WI38 (cell line): Measurements from ENCODE around the gene RASA2.

Experiments used
- H3K4me3 ChIP-seq: 2 replicates; pipeline ENCODE4 v1.5.1; 2011; ENCODE audit warnings: low read depth, mild to moderate bottlenecking, control low read depth, low read length
- TF ChIP-seq, protein P1 (sequence below): IDR thresholded peaks from 2 replicates; pipeline ENCODE4 v1.5.1; 2012; ENCODE audit warnings: low read depth, mild to moderate bottlenecking, control low read depth, low read length

RASA2 gene, protein sequence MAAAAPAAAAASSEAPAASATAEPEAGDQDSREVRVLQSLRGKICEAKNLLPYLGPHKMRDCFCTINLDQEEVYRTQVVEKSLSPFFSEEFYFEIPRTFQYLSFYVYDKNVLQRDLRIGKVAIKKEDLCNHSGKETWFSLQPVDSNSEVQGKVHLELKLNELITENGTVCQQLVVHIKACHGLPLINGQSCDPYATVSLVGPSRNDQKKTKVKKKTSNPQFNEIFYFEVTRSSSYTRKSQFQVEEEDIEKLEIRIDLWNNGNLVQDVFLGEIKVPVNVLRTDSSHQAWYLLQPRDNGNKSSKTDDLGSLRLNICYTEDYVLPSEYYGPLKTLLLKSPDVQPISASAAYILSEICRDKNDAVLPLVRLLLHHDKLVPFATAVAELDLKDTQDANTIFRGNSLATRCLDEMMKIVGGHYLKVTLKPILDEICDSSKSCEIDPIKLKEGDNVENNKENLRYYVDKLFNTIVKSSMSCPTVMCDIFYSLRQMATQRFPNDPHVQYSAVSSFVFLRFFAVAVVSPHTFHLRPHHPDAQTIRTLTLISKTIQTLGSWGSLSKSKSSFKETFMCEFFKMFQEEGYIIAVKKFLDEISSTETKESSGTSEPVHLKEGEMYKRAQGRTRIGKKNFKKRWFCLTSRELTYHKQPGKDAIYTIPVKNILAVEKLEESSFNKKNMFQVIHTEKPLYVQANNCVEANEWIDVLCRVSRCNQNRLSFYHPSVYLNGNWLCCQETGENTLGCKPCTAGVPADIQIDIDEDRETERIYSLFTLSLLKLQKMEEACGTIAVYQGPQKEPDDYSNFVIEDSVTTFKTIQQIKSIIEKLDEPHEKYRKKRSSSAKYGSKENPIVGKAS

DNA sequence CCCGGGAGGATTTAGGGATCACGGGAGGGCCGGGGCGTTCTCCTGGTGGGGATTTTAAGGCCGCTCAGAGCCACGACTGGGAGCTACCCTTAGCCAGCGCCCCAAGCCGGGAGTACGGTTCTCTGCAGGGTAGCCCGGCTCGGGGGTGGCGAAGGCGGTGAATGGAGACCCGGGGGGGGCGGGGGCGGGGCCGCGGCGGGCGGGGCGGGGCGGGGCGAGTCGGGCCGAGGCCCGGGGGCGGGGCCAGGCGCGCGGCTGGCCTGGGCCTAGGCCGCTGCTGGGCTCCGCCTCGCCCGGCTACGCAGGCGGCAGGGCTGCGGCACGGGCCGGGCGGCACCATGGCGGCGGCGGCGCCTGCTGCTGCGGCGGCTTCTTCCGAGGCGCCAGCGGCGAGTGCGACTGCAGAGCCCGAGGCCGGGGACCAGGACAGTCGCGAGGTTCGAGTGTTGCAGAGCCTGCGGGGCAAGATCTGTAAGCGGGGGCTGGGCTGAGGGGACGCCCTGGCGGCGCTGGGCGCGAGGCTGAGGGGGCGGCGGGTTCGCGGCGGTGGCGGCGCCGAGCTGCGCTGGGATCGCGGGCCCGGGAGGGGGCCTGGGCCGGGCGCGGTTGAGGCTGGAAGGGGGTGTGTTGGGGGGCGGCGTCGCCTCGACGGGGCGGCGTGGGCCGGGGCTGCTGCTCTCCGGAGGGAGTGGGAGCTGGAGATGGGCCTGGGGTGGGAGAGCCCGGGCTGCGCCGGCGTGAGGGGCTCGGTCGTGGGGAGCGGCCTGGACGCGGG is at the start of gene RASA2:
Gene RASA2 (plus strand): TSS at position 282 of the 775 bp plus-strand sequence. CDS start 57 bp downstream, at position 339.
- TF ChIP-seq, protein P1, sequence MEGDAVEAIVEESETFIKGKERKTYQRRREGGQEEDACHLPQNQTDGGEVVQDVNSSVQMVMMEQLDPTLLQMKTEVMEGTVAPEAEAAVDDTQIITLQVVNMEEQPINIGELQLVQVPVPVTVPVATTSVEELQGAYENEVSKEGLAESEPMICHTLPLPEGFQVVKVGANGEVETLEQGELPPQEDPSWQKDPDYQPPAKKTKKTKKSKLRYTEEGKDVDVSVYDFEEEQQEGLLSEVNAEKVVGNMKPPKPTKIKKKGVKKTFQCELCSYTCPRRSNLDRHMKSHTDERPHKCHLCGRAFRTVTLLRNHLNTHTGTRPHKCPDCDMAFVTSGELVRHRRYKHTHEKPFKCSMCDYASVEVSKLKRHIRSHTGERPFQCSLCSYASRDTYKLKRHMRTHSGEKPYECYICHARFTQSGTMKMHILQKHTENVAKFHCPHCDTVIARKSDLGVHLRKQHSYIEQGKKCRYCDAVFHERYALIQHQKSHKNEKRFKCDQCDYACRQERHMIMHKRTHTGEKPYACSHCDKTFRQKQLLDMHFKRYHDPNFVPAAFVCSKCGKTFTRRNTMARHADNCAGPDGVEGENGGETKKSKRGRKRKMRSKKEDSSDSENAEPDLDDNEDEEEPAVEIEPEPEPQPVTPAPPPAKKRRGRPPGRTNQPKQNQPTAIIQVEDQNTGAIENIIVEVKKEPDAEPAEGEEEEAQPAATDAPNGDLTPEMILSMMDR = no peak

DNA sequence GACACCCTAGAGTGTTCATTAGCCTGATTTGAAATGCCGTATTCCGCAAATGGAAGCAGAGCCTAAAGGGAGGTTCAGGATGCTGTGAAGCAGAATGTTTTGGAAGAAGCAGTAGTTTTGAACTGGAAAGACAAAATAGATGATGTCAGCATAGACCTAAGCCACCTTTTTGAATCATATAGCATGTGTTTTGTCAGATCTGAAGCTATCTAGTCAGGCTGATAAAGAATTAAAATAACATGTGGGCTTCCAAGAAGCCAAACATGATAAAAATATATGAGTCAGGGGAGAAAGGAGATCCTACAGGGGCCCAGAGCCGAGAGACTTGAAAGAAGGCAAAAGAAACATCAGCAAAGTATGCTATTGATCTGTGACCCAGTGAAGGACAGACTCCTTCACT is 47.2 kb upstream of the RASA2 start:
- no peak overlapping the region for H3K4me3 ChIP-seq
- TF ChIP-seq, protein P1 = no peak

More for the DNA sequence above, at the start of gene RASA2:
- H3K4me3 ChIP-seq = peak within 1 kb of the TSS; percentile 71

DNA sequence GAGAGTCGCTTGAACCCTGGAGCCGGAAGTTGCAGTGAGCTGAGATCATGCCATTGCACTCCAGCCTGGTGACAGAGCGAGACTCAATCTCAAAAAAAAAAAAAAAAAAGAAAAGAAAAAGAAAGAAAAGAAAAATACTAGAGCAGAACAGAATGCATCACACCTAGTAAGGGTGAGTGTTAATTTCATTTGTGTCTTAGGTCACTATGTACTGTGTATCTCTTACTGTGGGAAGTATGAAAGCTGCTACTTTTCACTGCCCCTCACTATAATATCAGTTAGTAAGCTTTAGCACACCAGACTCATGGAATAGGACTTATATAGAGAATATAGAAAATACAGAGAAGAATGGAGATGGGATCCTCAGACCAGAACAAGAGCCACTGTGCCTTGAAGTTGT is 45.9 kb upstream of the RASA2 start:
- H3K4me3 ChIP-seq = no peak overlapping the region
- TF ChIP-seq, protein P1 = no peak

DNA sequence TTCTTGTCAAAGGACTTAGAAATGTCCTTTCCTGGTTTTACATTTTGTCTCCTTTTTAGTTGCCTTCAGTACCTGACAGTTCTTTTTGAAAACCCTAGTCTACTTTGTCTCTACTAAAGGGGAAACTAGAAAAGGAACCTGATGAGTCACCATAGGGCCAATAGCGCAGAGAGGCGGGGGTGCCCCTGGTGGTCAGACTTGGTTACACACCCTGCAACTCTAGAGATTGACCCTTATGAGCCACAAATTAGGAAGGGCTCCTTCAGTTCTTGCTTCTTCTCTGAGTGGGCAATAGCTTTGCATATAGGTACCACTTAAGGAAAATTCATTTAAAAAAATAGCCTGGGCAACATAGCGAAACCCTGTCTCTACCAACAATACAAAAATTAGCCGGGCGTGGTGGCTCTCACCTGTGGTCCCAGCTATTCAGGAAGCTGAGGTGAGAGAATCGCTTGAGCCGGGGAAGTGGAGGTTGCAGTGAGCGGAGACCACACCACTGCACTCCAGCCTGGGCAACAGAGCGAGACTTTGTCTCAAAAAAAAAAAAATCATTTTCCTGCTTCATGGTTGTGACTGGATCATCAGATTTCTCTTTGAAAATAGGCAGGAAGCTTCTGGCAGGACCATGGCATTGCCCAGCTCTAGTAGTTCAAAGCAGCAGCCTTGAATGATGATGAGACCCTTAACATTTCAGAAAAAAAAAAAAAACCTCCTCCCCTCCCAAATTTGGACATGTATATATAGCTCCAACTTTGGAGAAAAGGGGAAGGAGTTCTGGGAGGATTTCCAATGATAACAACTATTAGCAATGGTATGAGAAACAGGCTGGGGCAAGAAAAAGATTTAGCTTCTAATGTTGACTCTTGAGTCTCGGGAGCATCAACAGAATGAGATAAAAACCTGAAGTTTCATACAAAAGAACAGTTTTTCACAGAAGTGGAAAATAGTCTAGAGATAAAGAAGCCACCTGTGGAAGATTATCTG is 45.2 kb upstream of the RASA2 start:
- no peak overlapping the region for H3K4me3 ChIP-seq
- TF ChIP-seq, protein P1 = peak; percentile 85

DNA sequence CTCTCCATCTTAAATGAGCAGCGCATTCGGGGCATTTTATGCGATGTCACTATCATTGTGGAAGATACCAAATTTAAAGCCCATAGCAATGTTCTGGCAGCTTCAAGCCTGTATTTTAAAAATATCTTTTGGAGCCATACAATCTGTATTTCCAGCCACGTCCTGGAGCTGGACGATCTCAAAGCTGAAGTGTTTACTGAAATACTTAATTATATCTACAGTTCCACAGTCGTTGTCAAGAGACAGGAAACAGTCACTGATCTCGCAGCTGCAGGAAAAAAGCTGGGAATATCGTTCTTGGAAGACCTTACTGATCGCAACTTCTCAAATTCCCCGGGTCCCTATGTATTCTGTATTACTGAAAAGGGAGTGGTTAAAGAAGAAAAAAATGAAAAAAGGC is 44.4 kb upstream of the RASA2 start:
- no peak overlapping the region for H3K4me3 ChIP-seq

DNA sequence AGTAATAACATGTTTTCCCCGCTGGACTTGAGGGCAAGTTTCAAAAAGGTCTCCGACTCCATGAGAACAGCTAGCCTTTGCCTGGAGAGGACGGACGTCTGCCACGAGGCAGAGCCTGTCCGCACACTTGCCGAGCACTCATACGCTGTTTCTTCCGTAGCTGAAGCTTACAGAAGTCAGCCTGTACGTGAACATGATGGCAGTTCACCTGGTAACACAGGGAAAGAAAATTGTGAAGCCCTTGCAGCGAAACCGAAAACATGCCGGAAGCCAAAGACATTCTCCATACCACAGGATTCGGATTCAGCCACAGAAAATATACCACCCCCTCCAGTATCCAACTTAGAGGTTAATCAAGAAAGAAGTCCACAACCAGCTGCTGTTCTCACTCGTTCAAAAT is 43.9 kb upstream of the RASA2 start:
- H3K4me3 ChIP-seq = no peak overlapping the region
- TF ChIP-seq, protein P1 = no peak

More for the DNA sequence above, 44.4 kb upstream of the RASA2 start:
- TF ChIP-seq, protein P1 = no peak
